Measurements from ENCODE around the gene COLEC12.

DNA sequence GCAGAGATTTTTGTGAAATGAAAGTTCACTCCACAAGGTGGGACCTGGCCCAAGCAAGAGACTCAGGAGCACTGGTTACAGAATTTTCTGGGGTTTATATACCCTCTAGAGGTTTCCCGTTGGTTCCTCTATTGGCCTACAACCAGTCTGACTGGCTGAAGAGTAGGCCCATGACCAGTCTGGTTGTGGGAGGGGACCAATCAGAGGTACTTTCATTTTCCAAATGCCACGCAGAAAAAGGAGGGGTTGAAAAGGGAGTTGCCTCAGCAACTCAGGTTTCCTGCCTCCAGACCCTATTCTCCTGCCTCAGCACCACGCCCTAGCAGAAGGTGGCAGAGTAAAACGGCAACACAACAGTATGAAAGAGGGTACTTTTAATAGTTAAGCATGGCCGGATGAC, 98.4 kb downstream of the COLEC12 start:
- no peak for TF ChIP-seq CTCF (IDR thresholded peaks at IDR 0.05)
- TF ChIP-seq POLR2A (IDR thresholded peaks at IDR 0.05), result no peak
- TF ChIP-seq EP300 (IDR thresholded peaks at IDR 0.05), result no peak
